Smooth muscle cell of the umbilical artery (primary cell): ENCODE data around the gene NME5. TPM values are rescaled to one million over a fixed set of nuclear protein-coding genes. Genes with fewer than 3 reads are reported as not detected.

Source experiments
- total RNA-seq: library from RNA; depleted of rRNA; stranded (reverse); fragments of >200 nt; gene quantifications from 2 replicates; pipeline ENCODE4 v1.2.3, GENCODE V29; 2014

The NME5 gene
- total RNA-seq, result 2.0 and 2.4 TPM in 2 replicates

GRCh38 chr5:138138949-138139780 is at the start of gene NME5:
Gene NME5 (minus strand): TSS chr5:138139428. CDS start chr5:138138780, 648 bp downstream.

GRCh38 chr5:138178516-138179276 is 39.5 kb upstream of the NME5 start, which contains the start of the genes BRD8 and KIF20A:
Gene BRD8 (minus strand): TSS chr5:138178630. CDS start chr5:138178614, 16 bp downstream.
Gene KIF20A (plus strand): TSS chr5:138179112. CDS start chr5:138179681, 569 bp downstream.

GRCh38 chr5:138083702-138084101 is 55.5 kb downstream of the NME5 start, which contains the start of gene WNT8A:
Gene WNT8A (plus strand): TSS chr5:138084033. CDS start chr5:138084128, 95 bp downstream.

Other genes with a start within 250 kb of the NME5 start
- not detected in 2 replicates for gene PKD2L2, start 250.0 kb downstream of the NME5 start, total RNA-seq
- gene FAM13B, start 106.3 kb downstream of the NME5 start, total RNA-seq, result 19.9 and 22.1 TPM in 2 replicates
- not detected in 2 replicates for gene WNT8A, start 55.4 kb downstream of the NME5 start, total RNA-seq
- 31.5 and 31.9 TPM in 2 replicates for gene BRD8, start 39.2 kb upstream of the NME5 start, total RNA-seq
- gene KIF20A, start 39.7 kb upstream of the NME5 start, total RNA-seq, result 3.9 and 27.8 TPM in 2 replicates
- 24.6 and 26.9 TPM in 2 replicates for gene CDC23, start 73.9 kb upstream of the NME5 start, total RNA-seq
- not detected in 2 replicates for gene GFRA3, start 135.2 kb upstream of the NME5 start, total RNA-seq
- gene CDC25C, start 192.4 kb upstream of the NME5 start, total RNA-seq, result 0.30 and 2.4 TPM in 2 replicates
- 20.2 and 24.6 TPM in 2 replicates for gene FAM53C, start 198.8 kb upstream of the NME5 start, total RNA-seq
- 33.0 and 48.6 TPM in 2 replicates for gene KDM3B, start 213.3 kb upstream of the NME5 start, total RNA-seq